ENCODE measurements around the gene PTPN3. TPM values are rescaled to one million over a fixed set of nuclear protein-coding genes. Genes with fewer than 3 reads are reported as not detected.

PTPN3 gene
- total RNA-seq, 1 donor from 2014 or later: 3.7 TPM

DNA sequence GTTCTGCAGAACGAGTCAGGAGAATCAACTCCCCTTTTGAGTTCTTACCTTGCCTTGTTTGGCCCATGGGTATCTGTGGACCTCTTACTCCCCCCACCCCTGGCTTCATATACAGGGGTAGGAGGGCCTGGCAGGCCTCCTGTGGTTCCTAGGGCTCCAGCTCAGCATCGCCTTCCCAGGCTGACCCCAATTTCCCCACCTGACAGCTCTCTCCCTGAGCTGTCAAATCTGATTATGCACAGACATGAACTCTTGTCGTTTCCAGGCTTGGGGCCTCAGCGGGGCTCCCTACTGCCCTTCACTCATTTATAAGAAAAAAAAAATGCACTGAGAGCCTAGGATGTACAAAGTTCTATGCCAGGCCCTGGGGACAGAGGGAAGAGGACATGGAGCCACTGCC lies 67.9 kb downstream of the PTPN3 start:
- TF ChIP-seq CTCF (IDR thresholded peaks at IDR 0.05; ENCODE audit: unreplicated experiment): no peak
- Mint-ChIP-seq H3K4me3 (ENCODE audit: low read depth) (no peak overlapping the region), H3K27me3 (no peaks in the 10 kb centered on the region), H3K27ac (no peak overlapping the region), H3K36me3 (ENCODE audit: insufficient read depth) (peaks cover 5% of the 10 kb centered on the region), H3K4me1 (ENCODE audit: low read depth) (no peaks in the 10 kb centered on the region), H3K9me3 (ENCODE audit: low read depth) (peaks cover 4% of the 10 kb centered on the region)
- DNase-seq (ENCODE audit: low spot score, unreplicated experiment): no peak

GRCh38 chr9:109428854-109429253 lies 69.3 kb downstream of the PTPN3 start:
- no peaks in the 10 kb centered on the region for H3K4me1 Mint-ChIP-seq (ENCODE audit: low read depth)
- DNase-seq (ENCODE audit: low spot score, unreplicated experiment): no peak
- H3K9me3 Mint-ChIP-seq (ENCODE audit: low read depth): peaks cover 4% of the 10 kb centered on the region
- TF ChIP-seq CTCF (IDR thresholded peaks at IDR 0.05; ENCODE audit: unreplicated experiment): no peak
- H3K36me3 Mint-ChIP-seq (ENCODE audit: insufficient read depth): peaks cover 5% of the 10 kb centered on the region
- no peak overlapping the region for H3K27ac Mint-ChIP-seq
- H3K27me3 Mint-ChIP-seq: no peaks in the 10 kb centered on the region
- H3K4me3 Mint-ChIP-seq (ENCODE audit: low read depth): no peak overlapping the region

- H3K4me3 Mint-ChIP-seq (ENCODE audit: low read depth): no peak overlapping the region
- H3K9me3 Mint-ChIP-seq (ENCODE audit: low read depth): peaks cover 4% of the 10 kb centered on the region
- H3K4me1 Mint-ChIP-seq (ENCODE audit: low read depth): no peaks in the 10 kb centered on the region
- H3K36me3 Mint-ChIP-seq (ENCODE audit: insufficient read depth): peaks cover 5% of the 10 kb centered on the region
- no peak for DNase-seq (ENCODE audit: low spot score, unreplicated experiment)
- no peak overlapping the region for H3K27ac Mint-ChIP-seq
- TF ChIP-seq CTCF (IDR thresholded peaks at IDR 0.05; ENCODE audit: unreplicated experiment): no peak
- no peaks in the 10 kb centered on the region for H3K27me3 Mint-ChIP-seq
Observed at GRCh38 chr9:109427886-109428285, 70.2 kb downstream of the PTPN3 start.

DNA sequence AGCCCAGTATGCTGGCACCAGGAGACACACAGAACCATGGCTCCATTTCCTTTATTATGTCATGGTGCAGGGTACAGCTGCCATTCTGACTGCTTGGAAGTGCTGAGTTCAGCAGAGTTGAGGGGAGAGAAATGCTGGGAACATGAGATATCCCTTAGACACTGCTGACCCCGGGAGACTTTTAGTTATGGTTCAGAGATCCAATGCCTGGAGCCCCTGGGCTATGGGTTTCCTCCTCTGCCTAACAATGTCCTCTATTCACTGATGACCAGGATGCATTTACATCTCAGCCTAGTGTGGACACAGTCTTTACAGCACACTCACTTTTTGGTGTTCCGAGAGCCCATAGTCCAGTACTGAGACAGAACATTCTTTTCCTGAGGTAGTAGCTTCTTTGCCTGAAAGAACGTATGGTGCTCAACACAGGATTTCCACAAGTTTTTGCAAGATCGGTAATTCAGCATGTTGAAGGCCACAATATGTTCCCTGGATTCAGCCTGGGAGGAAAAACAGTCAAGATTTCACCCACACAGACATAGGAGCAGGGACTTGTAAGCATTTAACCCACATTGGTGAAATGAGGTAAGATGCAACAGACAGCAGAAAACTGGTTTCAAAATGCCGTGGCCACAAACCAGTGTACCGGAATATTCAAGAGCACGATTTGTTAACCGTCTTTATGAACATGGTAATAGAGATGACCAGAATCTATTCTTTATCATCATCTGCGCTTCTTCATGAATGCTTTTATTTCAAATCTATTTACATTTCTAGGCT lies 71.3 kb downstream of the PTPN3 start:
- H3K9me3 Mint-ChIP-seq (ENCODE audit: low read depth): no peaks in the 10 kb centered on the region
- H3K36me3 Mint-ChIP-seq (ENCODE audit: insufficient read depth): no peaks in the 10 kb centered on the region
- no peak for TF ChIP-seq CTCF (IDR thresholded peaks at IDR 0.05; ENCODE audit: unreplicated experiment)

GRCh38 chr9:109424618-109425017 lies 73.5 kb downstream of the PTPN3 start:
- H3K4me3 Mint-ChIP-seq (ENCODE audit: low read depth): no peak overlapping the region
- peaks cover 10% of the 10 kb centered on the region for H3K4me1 Mint-ChIP-seq (ENCODE audit: low read depth)
- no peak for TF ChIP-seq CTCF (IDR thresholded peaks at IDR 0.05; ENCODE audit: unreplicated experiment)
- peaks cover 1% of the 10 kb centered on the region for H3K36me3 Mint-ChIP-seq (ENCODE audit: insufficient read depth)
- peaks cover 6% of the 10 kb centered on the region for H3K27me3 Mint-ChIP-seq
- no peaks in the 10 kb centered on the region for H3K9me3 Mint-ChIP-seq (ENCODE audit: low read depth)
- H3K27ac Mint-ChIP-seq: no peak overlapping the region
- DNase-seq (ENCODE audit: low spot score, unreplicated experiment): no peak

More for the DNA sequence above, 71.3 kb downstream of the PTPN3 start:
- no peak for DNase-seq (ENCODE audit: low spot score, unreplicated experiment)
- Mint-ChIP-seq H3K27me3 (no peaks in the 10 kb centered on the region), H3K4me3 (ENCODE audit: low read depth) (no peak overlapping the region), H3K27ac (no peak overlapping the region), H3K4me1 (ENCODE audit: low read depth) (no peaks in the 10 kb centered on the region)

All from progenitor cell of endocrine pancreas (in vitro differentiated cells).